ENCODE data around the gene SLC44A3. TPM values are rescaled to one million over a fixed set of nuclear protein-coding genes. Genes with fewer than 3 reads are reported as not detected.
"Not testable (repeated sequence)": the region's sequence is repeated elsewhere in the genome, so short reads cannot be mapped to it uniquely, and the experiment has no call there.

Gene SLC44A3
- total RNA-seq, 2 experiments from 2014 or later = not detected

DNA sequence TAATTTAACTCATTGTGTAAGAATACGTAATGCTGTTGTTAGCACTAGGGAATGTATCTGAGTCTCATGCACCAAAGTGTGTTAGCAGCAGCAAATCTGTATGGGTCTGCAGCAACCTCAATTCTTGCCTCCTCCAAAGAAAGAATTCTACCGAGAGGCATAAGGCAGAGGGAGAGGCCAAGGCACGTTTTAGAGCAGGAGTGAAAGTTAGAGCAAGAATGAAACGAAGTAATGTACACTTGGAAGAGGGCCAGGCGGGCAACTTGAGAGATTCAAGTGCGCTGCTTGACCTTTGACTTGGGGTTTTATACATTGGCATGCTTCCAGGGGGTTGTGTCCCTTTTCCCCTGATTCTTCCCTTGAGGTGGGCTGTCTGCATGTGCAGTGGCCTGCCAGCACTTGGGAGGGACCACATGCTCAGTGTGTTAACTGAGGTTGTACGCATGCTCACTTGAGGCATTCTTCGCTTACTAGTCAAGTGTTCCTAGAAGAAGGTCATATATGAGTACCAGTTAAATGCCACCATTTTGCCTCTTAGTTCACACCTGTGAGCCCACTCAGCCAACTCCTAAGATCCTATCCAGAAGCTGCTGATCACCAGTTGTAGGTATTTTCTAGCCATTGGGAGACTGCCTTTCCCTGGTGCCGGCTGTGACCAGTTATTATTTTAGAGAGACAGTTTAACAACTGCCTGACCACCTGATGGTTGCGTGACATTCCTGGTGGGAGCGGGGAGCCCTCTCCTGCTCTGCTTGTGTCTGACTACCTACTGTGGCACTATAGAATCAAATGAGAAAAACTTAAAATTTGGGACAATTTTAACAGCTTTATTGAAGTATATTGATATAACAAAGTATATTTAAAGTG, 109.4 kb downstream of the SLC44A3 start:
- Mint-ChIP-seq H3K27ac (no peak overlapping the region), H3K4me3 (no peak overlapping the region), H3K27me3 (peaks cover 14% of the 10 kb centered on the region), H3K36me3 (no peaks in the 10 kb centered on the region), H3K9me3 (no peaks in the 10 kb centered on the region), H3K4me1 (peaks cover 21% of the 10 kb centered on the region)
- DNase-seq = no peak

DNA sequence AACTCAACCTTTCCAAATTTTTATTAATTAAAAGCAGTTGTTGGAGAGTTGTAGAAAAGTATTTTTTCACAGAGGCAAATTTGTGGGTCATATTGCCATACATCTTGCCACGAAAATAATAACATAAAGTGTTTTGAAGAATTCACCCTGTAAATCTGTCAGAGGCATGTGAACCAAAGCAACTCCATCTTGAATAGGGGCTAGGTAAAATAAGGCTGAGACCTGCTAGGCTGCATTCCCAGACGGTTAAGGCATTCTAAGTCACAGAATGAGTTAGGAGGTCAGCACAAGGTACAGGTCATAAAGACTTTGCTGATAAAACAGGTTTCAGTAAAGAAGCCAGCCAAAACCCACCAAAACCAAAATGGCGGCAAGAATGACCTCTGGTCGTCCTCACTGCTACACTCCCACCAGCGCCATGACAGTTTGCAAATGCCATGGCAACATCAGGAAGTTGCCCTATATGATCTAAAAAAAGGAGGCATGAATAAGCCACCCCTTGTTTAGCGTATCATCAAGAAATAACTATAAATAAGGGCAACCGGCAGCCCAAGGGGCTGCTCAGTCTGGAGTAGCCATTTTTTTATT, 111.2 kb downstream of the SLC44A3 start:
- peaks cover 10% of the 10 kb centered on the region for H3K4me1 Mint-ChIP-seq

GRCh38 chr1:94934551-94934950, 114.4 kb downstream of the SLC44A3 start:
- no peak for DNase-seq
- Mint-ChIP-seq H3K4me1 (peaks cover 2% of the 10 kb centered on the region), H3K36me3 (no peaks in the 10 kb centered on the region), H3K27ac (no peak overlapping the region), H3K27me3 (no peaks in the 10 kb centered on the region), H3K4me3 (no peak overlapping the region), H3K9me3 (no peaks in the 10 kb centered on the region)

More for the DNA sequence above, 111.2 kb downstream of the SLC44A3 start:
- H3K9me3 Mint-ChIP-seq = no peaks in the 10 kb centered on the region
- DNase-seq = no peak
- H3K27ac Mint-ChIP-seq = no peak overlapping the region
- H3K36me3 Mint-ChIP-seq = no peaks in the 10 kb centered on the region
- H3K4me3 Mint-ChIP-seq = no peak overlapping the region
- H3K27me3 Mint-ChIP-seq = peaks cover 7% of the 10 kb centered on the region

GRCh38 chr1:94935034-94935433, 114.9 kb downstream of the SLC44A3 start:
- no peaks in the 10 kb centered on the region for H3K36me3 Mint-ChIP-seq
- no peak overlapping the region for H3K4me3 Mint-ChIP-seq
- H3K27me3 Mint-ChIP-seq = no peaks in the 10 kb centered on the region
- no peaks in the 10 kb centered on the region for H3K9me3 Mint-ChIP-seq
- no peak for DNase-seq
- H3K27ac Mint-ChIP-seq = no peak overlapping the region
- H3K4me1 Mint-ChIP-seq = peaks cover 1% of the 10 kb centered on the region

DNA sequence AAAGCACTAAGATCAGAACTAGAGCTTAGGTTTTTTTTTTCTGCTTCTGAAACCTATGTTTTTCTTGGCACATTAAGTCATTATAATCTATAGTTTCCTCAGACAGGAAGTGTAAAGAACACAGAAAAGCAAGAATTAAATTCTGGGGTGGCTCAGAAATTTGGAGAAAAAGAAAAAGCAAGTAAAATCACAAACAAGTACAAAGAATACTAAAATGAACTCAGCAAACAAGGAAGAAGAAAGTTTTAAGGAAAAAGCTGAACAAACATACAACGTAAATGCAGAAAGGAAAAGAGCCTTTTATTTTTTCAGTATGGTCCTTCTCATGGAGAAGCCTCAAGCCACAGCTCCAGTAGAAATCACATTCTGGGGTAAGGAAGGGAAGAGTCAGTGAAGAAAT, 115.3 kb downstream of the SLC44A3 start:
- Mint-ChIP-seq H3K27me3 (no peaks in the 10 kb centered on the region), H3K9me3 (no peaks in the 10 kb centered on the region), H3K4me1 (no peaks in the 10 kb centered on the region), H3K4me3 (no peak overlapping the region), H3K27ac (no peak overlapping the region), H3K36me3 (no peaks in the 10 kb centered on the region)
- DNase-seq = no peak

DNA sequence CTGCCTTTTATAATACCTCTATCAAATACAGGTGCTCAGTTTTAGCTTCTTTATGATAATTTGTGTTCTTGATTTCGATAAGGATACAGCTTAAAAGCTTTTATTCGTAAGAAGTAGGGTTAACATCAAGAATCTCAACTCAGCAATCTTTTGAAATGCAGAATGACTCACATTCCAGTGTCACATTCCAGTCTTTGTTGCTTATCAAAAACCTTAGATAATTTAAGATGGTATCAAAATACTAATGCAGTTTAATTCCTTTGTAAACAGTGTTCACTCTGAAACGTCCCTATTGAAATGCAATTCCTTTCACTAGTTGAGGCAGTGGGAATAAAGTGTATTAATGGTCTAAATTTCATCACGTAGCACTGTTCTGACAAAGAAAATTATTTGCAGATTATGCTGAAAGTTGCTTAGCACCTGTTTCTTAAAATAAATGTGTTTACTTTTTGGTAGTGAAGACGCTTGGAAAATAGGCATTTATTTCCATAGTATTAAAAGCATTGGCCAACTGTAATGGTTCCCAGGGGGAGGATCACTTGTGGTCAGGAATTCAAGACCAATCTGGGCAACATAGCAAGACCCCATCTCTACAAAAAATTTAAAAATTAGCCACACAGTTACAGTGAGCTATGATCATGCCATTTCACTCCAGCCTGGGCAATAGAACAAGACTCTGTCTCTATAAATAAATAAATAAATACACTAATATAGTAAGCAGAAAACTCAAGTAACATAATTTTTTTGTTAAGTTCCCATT, 116.9 kb downstream of the SLC44A3 start:
- no peak overlapping the region for H3K4me3 Mint-ChIP-seq
- H3K9me3 Mint-ChIP-seq = no peaks in the 10 kb centered on the region
- H3K27ac Mint-ChIP-seq = no peak overlapping the region
- no peaks in the 10 kb centered on the region for H3K27me3 Mint-ChIP-seq
- DNase-seq = no peak
- no peaks in the 10 kb centered on the region for H3K36me3 Mint-ChIP-seq
- no peaks in the 10 kb centered on the region for H3K4me1 Mint-ChIP-seq

GRCh38 chr1:94937820-94938219, 117.7 kb downstream of the SLC44A3 start:
- Mint-ChIP-seq H3K36me3 (no peaks in the 10 kb centered on the region), H3K4me3 (no peak overlapping the region), H3K4me1 (no peaks in the 10 kb centered on the region), H3K27ac (no peak overlapping the region), H3K27me3 (no peaks in the 10 kb centered on the region), H3K9me3 (no peaks in the 10 kb centered on the region)
- no peak for DNase-seq

DNA sequence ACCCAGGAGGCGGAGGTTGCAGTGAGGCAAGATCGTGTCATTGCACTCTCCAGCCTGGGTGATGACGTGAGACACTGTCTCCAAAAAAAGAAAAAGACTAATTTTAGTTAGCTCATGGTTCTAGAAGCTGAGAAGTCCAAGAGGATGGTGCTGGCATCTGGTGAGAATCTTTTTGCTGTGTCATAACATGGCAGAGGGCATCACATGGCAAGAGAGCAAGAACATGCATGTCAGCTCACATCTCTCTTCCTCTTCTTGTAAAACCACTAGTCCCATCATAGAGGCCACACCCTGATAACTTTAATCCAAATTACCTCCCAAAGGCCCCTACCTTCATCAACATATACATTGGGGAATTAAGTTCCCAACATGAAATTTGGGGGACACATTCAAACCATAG, 120.6 kb downstream of the SLC44A3 start:
- DNase-seq = no peak
- Mint-ChIP-seq H3K9me3 (no peaks in the 10 kb centered on the region), H3K4me1 (no peaks in the 10 kb centered on the region), H3K27me3 (no peaks in the 10 kb centered on the region), H3K27ac (no peak overlapping the region), H3K36me3 (no peaks in the 10 kb centered on the region), H3K4me3 (no peak overlapping the region)

DNA sequence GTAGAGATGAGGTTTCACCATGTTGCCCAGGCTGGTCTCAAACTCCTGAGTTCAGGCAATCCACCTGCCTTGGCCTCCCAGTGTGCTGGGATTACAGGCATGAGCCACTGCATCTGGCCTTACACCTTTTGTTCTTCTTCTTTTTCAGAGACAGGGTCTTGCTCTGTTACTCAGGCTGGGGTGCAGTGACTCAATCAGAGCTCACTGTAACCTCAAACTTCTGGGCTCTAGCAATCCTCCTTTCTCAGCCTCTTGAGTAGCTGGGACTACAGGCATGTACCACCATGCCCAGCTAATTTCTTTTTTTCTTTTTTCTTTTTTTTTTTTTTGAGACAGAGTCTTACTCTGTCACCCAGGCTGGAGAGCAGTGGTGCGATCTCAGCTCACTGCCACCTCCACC, 121.3 kb downstream of the SLC44A3 start:
- H3K4me1 Mint-ChIP-seq, DNase-seq, H3K9me3 Mint-ChIP-seq, H3K27ac Mint-ChIP-seq, H3K4me3 Mint-ChIP-seq, H3K27me3 Mint-ChIP-seq, H3K36me3 Mint-ChIP-seq: not testable (repeated sequence)

DNA sequence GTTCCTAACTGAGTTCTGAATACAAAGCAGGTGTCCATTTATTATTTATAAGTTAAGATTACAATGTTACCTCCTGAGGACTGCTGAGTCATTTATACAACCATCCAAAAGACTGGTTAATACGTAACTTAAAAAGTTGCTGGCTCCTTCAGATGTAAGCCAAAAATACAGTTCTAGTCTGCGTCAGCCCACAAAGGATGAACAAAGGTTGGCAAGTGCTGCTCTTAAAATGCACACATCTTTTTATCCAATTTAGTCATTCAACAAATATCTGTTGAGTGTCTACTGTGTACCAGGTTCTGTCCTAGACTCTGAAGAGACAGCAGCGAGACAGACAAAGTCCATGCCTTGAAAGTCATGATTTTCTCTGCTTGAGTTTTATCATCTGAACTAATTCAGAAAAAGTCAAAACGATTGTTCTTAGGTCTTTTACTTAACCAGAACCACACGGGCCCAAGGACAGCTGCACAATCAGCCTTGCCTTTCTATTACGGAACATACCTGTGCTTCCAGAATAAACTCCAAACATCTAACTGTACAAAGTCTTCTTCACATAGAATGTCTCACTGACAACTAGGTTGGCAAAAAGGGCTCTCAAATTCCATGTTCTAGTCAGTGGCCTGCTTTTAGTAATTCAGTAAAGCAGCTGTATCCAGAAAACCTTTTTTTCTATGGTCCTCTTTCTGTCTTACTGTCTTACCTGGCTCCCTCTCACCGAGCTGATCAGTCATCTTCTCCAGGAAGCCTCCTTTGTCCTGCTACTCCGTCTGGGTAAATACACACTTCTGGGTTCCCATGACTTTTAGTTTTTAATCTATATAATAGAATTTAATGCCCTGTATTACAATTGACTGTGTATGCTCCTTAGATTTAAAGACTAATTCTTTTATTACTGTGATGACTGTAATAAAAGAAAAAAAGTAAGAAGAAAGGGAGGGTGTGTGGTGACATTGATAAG, 122.3 kb downstream of the SLC44A3 start:
- H3K36me3 Mint-ChIP-seq = no peaks in the 10 kb centered on the region
- no peak overlapping the region for H3K4me3 Mint-ChIP-seq
- no peaks in the 10 kb centered on the region for H3K9me3 Mint-ChIP-seq
- DNase-seq = no peak
- H3K27ac Mint-ChIP-seq = no peak overlapping the region
- H3K27me3 Mint-ChIP-seq = no peaks in the 10 kb centered on the region
- no peaks in the 10 kb centered on the region for H3K4me1 Mint-ChIP-seq

Other genes starting within 250 kb of the SLC44A3 start
- 10 to 100 TPM; 12.9 to 15.2 TPM for gene CNN3, start 106.8 kb downstream of the SLC44A3 start, total RNA-seq

Measured in activated naive CD8-positive, alpha-beta T cell treated with anti-CD3 and anti-CD28 coated beads for 36 hours (primary cell).